AG09319 (cell line): ENCODE results near the gene MRPL22.

Source experiments
- DNase-seq: peaks from one replicate; pipeline ENCODE4 v3.0.0-alpha.2; 2010; ENCODE audit warnings: low read depth; ENCODE audit errors: extremely low read depth
- CTCF ChIP-seq: IDR thresholded peaks from 2 replicates; pipeline ENCODE4 v1.5.1; 2011; ENCODE audit warnings: low read depth, mild to moderate bottlenecking, inconsistent platforms, low read length, moderate library complexity

MRPL22 gene

GRCh38 chr5:154962494-154962893 lies 21.6 kb downstream of the MRPL22 start:
- no peak for DNase-seq

GRCh38 chr5:154966081-154966841 lies 25.4 kb downstream of the MRPL22 start:
- TF ChIP-seq CTCF: no peak
- DNase-seq: no peak

More at GRCh38 chr5:154962494-154962893, 21.6 kb downstream of the MRPL22 start:
- no peak for TF ChIP-seq CTCF

- no peak for TF ChIP-seq CTCF
- DNase-seq: no peak
Measured at GRCh38 chr5:154966874-154967273, 26.0 kb downstream of the MRPL22 start.

- TF ChIP-seq CTCF: peak; percentile 46
- DNase-seq: no peak
Measured at GRCh38 chr5:154967421-154968024, 26.6 kb downstream of the MRPL22 start.

- DNase-seq: no peak
- TF ChIP-seq CTCF: no peak
Measured at GRCh38 chr5:154968953-154969352, 28.1 kb downstream of the MRPL22 start.

GRCh38 chr5:154970759-154971158 lies 29.9 kb downstream of the MRPL22 start:
- DNase-seq: no peak
- TF ChIP-seq CTCF: no peak

- TF ChIP-seq CTCF: no peak
- DNase-seq: no peak
Measured at GRCh38 chr5:154971501-154971900, 30.6 kb downstream of the MRPL22 start.
